ENCODE measurements around the gene ADAM15. TPM values are rescaled to one million over a fixed set of nuclear protein-coding genes. Genes with fewer than 3 reads are reported as not detected.

The ADAM15 gene
- total RNA-seq, 1 experiment from 2014 or later, result 38.4 TPM

DNA sequence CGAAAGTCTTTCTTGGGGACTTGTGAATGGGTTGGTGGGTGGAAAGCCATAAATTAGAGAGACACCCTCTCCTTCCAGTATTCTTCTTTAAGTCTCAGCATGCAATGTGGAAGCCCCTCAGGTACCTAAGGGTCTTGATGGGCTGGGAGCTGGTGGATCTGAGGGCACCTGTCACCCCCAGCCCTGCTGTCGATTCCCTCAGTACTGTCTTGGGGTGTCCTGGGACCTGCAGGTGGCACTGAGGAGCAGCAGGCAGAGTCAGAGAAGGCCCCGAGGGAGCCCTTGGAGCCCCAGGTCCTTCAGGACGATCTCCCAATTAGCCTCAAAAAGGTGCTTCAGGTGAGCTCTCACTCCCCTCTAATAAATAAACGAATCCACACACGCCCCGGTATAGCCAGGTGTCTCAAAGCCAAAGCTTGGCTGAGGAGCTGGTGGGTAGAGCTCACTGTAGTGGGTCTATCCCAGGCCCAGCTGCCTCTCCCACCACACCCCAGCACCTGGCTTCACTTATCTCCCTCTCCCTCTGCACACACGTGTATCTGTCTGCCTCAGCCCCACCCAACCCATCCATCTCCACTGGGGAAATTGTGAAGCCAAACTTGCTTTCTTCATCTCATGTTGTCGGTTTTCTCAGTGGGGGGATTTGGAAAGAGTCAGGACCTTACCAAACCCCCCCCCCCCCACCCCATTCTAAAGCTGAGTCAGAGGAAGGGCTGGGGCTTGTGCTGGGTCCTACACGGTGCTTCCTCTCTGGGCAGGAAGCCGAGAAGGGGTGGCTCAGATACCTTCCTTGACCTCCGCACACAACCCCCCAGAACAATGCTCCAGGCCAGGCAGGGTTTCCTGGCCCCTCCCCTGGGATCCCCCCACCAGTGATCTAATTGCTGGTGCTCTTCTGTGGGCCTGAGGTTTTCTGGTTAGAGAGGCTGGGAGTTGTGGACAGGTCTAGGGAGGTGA lies 1.6 kb downstream of the ADAM15 start (continued):
- TF ChIP-seq ZNF232 (CRISPR knock-in tag; IDR thresholded peaks at IDR 0.05), result no peak
- TF ChIP-seq, protein P1, sequence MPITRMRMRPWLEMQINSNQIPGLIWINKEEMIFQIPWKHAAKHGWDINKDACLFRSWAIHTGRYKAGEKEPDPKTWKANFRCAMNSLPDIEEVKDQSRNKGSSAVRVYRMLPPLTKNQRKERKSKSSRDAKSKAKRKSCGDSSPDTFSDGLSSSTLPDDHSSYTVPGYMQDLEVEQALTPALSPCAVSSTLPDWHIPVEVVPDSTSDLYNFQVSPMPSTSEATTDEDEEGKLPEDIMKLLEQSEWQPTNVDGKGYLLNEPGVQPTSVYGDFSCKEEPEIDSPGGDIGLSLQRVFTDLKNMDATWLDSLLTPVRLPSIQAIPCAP (CRISPR knock-in tag; IDR thresholded peaks at IDR 0.05), result no peak
- TF ChIP-seq, protein P2, sequence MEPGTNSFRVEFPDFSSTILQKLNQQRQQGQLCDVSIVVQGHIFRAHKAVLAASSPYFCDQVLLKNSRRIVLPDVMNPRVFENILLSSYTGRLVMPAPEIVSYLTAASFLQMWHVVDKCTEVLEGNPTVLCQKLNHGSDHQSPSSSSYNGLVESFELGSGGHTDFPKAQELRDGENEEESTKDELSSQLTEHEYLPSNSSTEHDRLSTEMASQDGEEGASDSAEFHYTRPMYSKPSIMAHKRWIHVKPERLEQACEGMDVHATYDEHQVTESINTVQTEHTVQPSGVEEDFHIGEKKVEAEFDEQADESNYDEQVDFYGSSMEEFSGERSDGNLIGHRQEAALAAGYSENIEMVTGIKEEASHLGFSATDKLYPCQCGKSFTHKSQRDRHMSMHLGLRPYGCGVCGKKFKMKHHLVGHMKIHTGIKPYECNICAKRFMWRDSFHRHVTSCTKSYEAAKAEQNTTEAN (CRISPR knock-in tag; IDR thresholded peaks at IDR 0.05), result no peak

DNA sequence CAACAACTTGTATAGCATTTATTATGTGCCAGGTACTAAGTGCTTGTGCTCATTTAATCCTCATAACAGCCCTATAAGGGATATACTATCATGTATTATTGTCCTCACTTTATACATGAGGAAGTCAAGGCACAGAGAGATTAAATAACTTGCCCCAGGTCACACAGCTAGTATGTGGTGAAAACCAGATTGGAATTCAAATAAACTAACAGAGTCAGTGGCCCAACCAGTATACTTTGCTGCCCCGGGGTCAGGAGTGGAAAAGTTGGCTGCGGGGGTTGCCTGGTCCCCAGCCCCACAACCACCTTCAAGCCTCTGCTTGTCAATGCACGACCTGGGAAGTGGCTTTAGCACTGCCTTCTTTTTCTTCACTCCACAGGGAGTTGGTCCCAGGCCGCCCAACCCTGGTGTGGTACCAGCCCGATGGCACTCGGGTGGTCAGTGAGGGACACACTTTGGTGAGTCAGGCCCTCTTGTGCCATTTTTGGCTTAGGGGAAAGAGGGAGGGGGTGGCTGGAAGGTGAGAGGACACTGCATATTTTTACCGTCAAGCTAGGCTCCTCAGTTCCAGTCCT lies 2.5 kb downstream of the ADAM15 start:
- H3K4me3 Mint-ChIP-seq, result no peak overlapping the region
- CTCF ChIA-PET, result interaction anchor here (0.6 to 9.4 kb wide), 10 partner anchors 7 to 156 kb away, joined by 4 to 176 read pairs (median 8); partner anchors contain the start of gene EFNA4
- POLR2A ChIA-PET, result no interaction called here

DNA sequence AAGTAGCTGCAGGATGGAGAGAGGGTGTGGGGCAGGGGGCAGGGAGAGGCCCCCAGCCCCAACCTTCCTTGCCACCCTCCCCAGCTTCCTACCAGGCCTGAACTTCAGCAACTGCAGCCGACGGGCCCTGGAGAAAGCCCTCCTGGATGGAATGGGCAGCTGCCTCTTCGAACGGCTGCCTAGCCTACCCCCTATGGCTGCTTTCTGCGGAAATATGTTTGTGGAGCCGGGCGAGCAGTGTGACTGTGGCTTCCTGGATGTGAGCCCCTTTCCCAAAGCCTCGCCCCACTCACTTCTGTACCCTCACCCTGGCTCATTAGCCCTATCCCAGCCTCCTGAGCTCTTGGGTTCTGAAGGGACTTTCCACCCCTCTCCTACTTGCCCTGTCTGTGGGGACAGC lies 6.0 kb downstream of the ADAM15 start:
- no peak for DNase-seq (ENCODE audit: low spot score)
- Mint-ChIP-seq H3K36me3 (no peaks in the 10 kb centered on the region), H3K9me3 (no peaks in the 10 kb centered on the region), H3K4me3 (no peak overlapping the region), H3K27ac (no peak overlapping the region), H3K4me1 (peaks cover 6% of the 10 kb centered on the region), H3K27me3 (ENCODE audit: low read depth) (peaks cover 11% of the 10 kb centered on the region)
- ATAC-seq, result no peak
- POLR2A ChIA-PET, result interaction anchor here (0.6 kb wide), 1 partner anchor 13 kb away, joined by 5 read pairs; no protein-coding TSS in a partner anchor
- CTCF ChIA-PET, result interaction anchor here (0.6 to 9.4 kb wide), 19 partner anchors 7 to 981 kb away, joined by 3 to 176 read pairs (median 3); partner anchors contain the start of genes ADAM15, FLAD1, KRTCAP2 and PBXIP1
- TF ChIP-seq, protein P3, sequence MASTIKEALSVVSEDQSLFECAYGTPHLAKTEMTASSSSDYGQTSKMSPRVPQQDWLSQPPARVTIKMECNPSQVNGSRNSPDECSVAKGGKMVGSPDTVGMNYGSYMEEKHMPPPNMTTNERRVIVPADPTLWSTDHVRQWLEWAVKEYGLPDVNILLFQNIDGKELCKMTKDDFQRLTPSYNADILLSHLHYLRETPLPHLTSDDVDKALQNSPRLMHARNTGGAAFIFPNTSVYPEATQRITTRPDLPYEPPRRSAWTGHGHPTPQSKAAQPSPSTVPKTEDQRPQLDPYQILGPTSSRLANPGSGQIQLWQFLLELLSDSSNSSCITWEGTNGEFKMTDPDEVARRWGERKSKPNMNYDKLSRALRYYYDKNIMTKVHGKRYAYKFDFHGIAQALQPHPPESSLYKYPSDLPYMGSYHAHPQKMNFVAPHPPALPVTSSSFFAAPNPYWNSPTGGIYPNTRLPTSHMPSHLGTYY (CRISPR knock-in tag; IDR thresholded peaks at IDR 0.05), result no peak
- TF ChIP-seq, protein P4, sequence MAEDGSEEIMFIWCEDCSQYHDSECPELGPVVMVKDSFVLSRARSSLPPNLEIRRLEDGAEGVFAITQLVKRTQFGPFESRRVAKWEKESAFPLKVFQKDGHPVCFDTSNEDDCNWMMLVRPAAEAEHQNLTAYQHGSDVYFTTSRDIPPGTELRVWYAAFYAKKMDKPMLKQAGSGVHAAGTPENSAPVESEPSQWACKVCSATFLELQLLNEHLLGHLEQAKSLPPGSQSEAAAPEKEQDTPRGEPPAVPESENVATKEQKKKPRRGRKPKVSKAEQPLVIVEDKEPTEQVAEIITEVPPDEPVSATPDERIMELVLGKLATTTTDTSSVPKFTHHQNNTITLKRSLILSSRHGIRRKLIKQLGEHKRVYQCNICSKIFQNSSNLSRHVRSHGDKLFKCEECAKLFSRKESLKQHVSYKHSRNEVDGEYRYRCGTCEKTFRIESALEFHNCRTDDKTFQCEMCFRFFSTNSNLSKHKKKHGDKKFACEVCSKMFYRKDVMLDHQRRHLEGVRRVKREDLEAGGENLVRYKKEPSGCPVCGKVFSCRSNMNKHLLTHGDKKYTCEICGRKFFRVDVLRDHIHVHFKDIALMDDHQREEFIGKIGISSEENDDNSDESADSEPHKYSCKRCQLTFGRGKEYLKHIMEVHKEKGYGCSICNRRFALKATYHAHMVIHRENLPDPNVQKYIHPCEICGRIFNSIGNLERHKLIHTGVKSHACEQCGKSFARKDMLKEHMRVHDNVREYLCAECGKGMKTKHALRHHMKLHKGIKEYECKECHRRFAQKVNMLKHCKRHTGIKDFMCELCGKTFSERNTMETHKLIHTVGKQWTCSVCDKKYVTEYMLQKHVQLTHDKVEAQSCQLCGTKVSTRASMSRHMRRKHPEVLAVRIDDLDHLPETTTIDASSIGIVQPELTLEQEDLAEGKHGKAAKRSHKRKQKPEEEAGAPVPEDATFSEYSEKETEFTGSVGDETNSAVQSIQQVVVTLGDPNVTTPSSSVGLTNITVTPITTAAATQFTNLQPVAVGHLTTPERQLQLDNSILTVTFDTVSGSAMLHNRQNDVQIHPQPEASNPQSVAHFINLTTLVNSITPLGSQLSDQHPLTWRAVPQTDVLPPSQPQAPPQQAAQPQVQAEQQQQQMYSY (CRISPR knock-in tag; IDR thresholded peaks at IDR 0.05), result no peak
- TF ChIP-seq ESRRA (CRISPR knock-in tag; IDR thresholded peaks at IDR 0.05; ENCODE audit: borderline replicate concordance) (no peak), SMAD3 (CRISPR knock-in tag; IDR thresholded peaks at IDR 0.05; ENCODE audit: borderline replicate concordance) (no peak)

More for the DNA sequence above, 2.5 kb downstream of the ADAM15 start:
- no peaks in the 10 kb centered on the region for H3K36me3 Mint-ChIP-seq
- no peak for DNase-seq (ENCODE audit: low spot score)
- no peak for ATAC-seq
- H3K9me3 Mint-ChIP-seq, result no peaks in the 10 kb centered on the region
- TF ChIP-seq, protein P5, sequence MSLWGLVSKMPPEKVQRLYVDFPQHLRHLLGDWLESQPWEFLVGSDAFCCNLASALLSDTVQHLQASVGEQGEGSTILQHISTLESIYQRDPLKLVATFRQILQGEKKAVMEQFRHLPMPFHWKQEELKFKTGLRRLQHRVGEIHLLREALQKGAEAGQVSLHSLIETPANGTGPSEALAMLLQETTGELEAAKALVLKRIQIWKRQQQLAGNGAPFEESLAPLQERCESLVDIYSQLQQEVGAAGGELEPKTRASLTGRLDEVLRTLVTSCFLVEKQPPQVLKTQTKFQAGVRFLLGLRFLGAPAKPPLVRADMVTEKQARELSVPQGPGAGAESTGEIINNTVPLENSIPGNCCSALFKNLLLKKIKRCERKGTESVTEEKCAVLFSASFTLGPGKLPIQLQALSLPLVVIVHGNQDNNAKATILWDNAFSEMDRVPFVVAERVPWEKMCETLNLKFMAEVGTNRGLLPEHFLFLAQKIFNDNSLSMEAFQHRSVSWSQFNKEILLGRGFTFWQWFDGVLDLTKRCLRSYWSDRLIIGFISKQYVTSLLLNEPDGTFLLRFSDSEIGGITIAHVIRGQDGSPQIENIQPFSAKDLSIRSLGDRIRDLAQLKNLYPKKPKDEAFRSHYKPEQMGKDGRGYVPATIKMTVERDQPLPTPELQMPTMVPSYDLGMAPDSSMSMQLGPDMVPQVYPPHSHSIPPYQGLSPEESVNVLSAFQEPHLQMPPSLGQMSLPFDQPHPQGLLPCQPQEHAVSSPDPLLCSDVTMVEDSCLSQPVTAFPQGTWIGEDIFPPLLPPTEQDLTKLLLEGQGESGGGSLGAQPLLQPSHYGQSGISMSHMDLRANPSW (CRISPR knock-in tag; conservative IDR thresholded peaks at IDR 0.05; ENCODE audit: low read depth), result no peak
- TF ChIP-seq, protein P6, sequence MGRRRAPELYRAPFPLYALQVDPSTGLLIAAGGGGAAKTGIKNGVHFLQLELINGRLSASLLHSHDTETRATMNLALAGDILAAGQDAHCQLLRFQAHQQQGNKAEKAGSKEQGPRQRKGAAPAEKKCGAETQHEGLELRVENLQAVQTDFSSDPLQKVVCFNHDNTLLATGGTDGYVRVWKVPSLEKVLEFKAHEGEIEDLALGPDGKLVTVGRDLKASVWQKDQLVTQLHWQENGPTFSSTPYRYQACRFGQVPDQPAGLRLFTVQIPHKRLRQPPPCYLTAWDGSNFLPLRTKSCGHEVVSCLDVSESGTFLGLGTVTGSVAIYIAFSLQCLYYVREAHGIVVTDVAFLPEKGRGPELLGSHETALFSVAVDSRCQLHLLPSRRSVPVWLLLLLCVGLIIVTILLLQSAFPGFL (CRISPR knock-in tag; IDR thresholded peaks at IDR 0.05; ENCODE audit: borderline replicate concordance), result no peak
- TF ChIP-seq TEAD1 (CRISPR knock-in tag; IDR thresholded peaks at IDR 0.05), result no peak
- TF ChIP-seq, protein P7, sequence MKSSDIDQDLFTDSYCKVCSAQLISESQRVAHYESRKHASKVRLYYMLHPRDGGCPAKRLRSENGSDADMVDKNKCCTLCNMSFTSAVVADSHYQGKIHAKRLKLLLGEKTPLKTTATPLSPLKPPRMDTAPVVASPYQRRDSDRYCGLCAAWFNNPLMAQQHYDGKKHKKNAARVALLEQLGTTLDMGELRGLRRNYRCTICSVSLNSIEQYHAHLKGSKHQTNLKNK (CRISPR knock-in tag; IDR thresholded peaks at IDR 0.05), result no peak
- no peak for TF ChIP-seq OVOL2 (CRISPR knock-in tag; IDR thresholded peaks at IDR 0.05; ENCODE audit: borderline replicate concordance)
- TF ChIP-seq, protein P8, sequence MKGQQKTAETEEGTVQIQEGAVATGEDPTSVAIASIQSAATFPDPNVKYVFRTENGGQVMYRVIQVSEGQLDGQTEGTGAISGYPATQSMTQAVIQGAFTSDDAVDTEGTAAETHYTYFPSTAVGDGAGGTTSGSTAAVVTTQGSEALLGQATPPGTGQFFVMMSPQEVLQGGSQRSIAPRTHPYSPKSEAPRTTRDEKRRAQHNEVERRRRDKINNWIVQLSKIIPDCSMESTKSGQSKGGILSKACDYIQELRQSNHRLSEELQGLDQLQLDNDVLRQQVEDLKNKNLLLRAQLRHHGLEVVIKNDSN (CRISPR knock-in tag; IDR thresholded peaks at IDR 0.05), result no peak
- H3K4me1 Mint-ChIP-seq, result peaks cover 18% of the 10 kb centered on the region
- H3K27ac Mint-ChIP-seq, result no peak overlapping the region
- H3K27me3 Mint-ChIP-seq (ENCODE audit: low read depth), result peaks cover 20% of the 10 kb centered on the region

All from WTC11 (cell line).